ENCODE measurements around the gene DGKD. TPM values are rescaled to one million over a fixed set of nuclear protein-coding genes. Genes with fewer than 3 reads are reported as not detected.

The DGKD gene
- total and polyA plus RNA-seq, 10 of the 15 experiments (the other 5 are each of a cell fraction or from before 2014, with no cell fraction given): 2.7 to 81.9 (median 27.0) TPM

DNA sequence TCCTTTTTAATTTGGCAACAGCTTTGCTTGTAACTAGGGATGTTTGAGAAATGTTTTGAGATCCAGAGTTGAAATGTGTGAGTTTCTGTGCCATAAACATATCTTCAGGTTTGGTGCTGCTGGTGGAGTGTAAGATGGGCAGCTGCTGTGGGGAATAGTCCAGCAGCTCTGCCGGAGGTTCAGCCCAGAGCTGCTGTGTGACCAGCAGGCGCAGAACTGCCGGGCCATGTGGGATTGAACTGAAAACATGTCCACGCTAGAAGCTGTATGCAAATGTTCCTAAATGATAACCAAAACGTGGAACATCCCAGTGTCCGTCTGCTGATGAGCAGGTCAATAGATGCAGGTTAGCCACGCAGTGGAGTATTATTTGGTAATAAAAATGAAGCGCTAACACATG, 99.6 kb downstream of the DGKD start:
- DNase-seq (ENCODE audit: low read depth, low spot score) (no peak), FAIRE-seq (no peak), ATAC-seq (no peak)
- Histone ChIP-seq H3K36me3 (ENCODE audit: control insufficient read depth in 2 of 2, insufficient read depth in 2 of 2, low read length in 1 of 2) (peaks cover 26 to 37% of the 10 kb centered on the region in 2 experiments), H3K27ac (ENCODE audit: control insufficient read depth, insufficient read depth) (no peak overlapping the region), H4K20me1 (ENCODE audit: control insufficient read depth, insufficient read depth) (no peaks in the 10 kb centered on the region), H3K9ac (ENCODE audit: control insufficient read depth, insufficient read depth, low read length) (no peak overlapping the region), H2AFZ (ENCODE audit: control insufficient read depth, low read depth, low read length) (no peak overlapping the region), H3K4me2 (ENCODE audit: control insufficient read depth, insufficient read depth) (no peak overlapping the region), H3K4me3 (no peak overlapping the region), H3K9me3 (replicated peaks; ENCODE audit: control insufficient read depth, insufficient read depth, low read length) (no peaks in the 10 kb centered on the region), H3K27me3 (replicated peaks in 1 of 2; ENCODE audit: control insufficient read depth in 2 of 2, insufficient read depth in 2 of 2, low read length in 1 of 2) (no peaks in the 10 kb centered on the region), H3K79me2 (ENCODE audit: control insufficient read depth, insufficient read depth, low read length) (no peaks in the 10 kb centered on the region), H3K4me1 (ENCODE audit: control insufficient read depth, insufficient read depth, low read length) (no peaks in the 10 kb centered on the region)
- BruUV-seq (replicated peaks): no TSS peak
- WGBS (ENCODE audit: insufficient coverage, insufficient replicate concordance, low lambda C conversion rate, missing lambda C conversion rate): 99% methylated on average over 8 of the region's 8 CpGs
- CTCF ChIA-PET: interaction anchor here (1.2 kb wide), 1 partner anchor 11 kb away, joined by 4 read pairs; no protein-coding TSS in a partner anchor
- RAD21 ChIA-PET (ENCODE audit: unreplicated experiment): no interaction called here
- no peak for TF ChIP-seq RUNX3 (IDR thresholded peaks at IDR 0.05; ENCODE audit: low read length)
- 0 out of 2 replicates have a peak, but pooled peaks have one; percentile 15 for TF ChIP-seq FOXK2 (IDR thresholded peaks at IDR 0.05)
- TF ChIP-seq SREBF1 (IDR thresholded peaks at IDR 0.05; ENCODE audit: low read length): no peak
- POLR2A ChIA-PET: interaction anchor here (0.5 kb wide), 1 partner anchor 827 kb away, joined by 4 read pairs; no protein-coding TSS in a partner anchor
- SMC1A ChIA-PET (ENCODE audit: uncharacterized antibody, unreplicated experiment): interaction anchor here (0.8 kb wide), 1 partner anchor 49 kb away, joined by 3 read pairs; no protein-coding TSS in a partner anchor
- intact Hi-C loops (cut with micrococcal nuclease; ENCODE audit: unreplicated experiment): no loop called here
- in situ Hi-C loops (cut with MboI): no loop called here

GRCh38 chr2:233455006-233455405, 100.7 kb downstream of the DGKD start:
- CTCF ChIA-PET: no interaction called here
- Histone ChIP-seq H3K9ac (ENCODE audit: control insufficient read depth, insufficient read depth, low read length) (no peak overlapping the region), H3K4me1 (ENCODE audit: control insufficient read depth, insufficient read depth, low read length) (no peaks in the 10 kb centered on the region), H4K20me1 (ENCODE audit: control insufficient read depth, insufficient read depth) (no peaks in the 10 kb centered on the region), H3K36me3 (ENCODE audit: control insufficient read depth in 2 of 2, insufficient read depth in 2 of 2, low read length in 1 of 2) (peaks cover 24 to 32% of the 10 kb centered on the region in 2 experiments), H3K79me2 (ENCODE audit: control insufficient read depth, insufficient read depth, low read length) (no peaks in the 10 kb centered on the region), H3K4me2 (ENCODE audit: control insufficient read depth, insufficient read depth) (no peak overlapping the region), H3K9me3 (replicated peaks; ENCODE audit: control insufficient read depth, insufficient read depth, low read length) (no peaks in the 10 kb centered on the region), H3K4me3 (no peak overlapping the region), H3K27me3 (replicated peaks in 1 of 2; ENCODE audit: control insufficient read depth in 2 of 2, insufficient read depth in 2 of 2, low read length in 1 of 2) (no peaks in the 10 kb centered on the region), H3K27ac (ENCODE audit: control insufficient read depth, insufficient read depth) (no peak overlapping the region), H2AFZ (ENCODE audit: control insufficient read depth, low read depth, low read length) (no peak overlapping the region)
- ATAC-seq (no peak), FAIRE-seq (no peak), DNase-seq (ENCODE audit: low read depth, low spot score) (no peak)
- 100% methylated on average over 11 of the region's 11 CpGs for WGBS (ENCODE audit: insufficient coverage, insufficient replicate concordance, low lambda C conversion rate, missing lambda C conversion rate)
- no peak for TF ChIP-seq RCOR1 (conservative IDR thresholded peaks at IDR 0.05; ENCODE audit: low read depth, low read length)
- no peak for TF ChIP-seq POLR2AphosphoS2 (IDR thresholded peaks at IDR 0.05; ENCODE audit: low read depth, low read length)
- TF ChIP-seq NFYB (IDR thresholded peaks at IDR 0.05; ENCODE audit: insufficient read depth, low read depth, low read length): no peak
- TF ChIP-seq, protein P1, sequence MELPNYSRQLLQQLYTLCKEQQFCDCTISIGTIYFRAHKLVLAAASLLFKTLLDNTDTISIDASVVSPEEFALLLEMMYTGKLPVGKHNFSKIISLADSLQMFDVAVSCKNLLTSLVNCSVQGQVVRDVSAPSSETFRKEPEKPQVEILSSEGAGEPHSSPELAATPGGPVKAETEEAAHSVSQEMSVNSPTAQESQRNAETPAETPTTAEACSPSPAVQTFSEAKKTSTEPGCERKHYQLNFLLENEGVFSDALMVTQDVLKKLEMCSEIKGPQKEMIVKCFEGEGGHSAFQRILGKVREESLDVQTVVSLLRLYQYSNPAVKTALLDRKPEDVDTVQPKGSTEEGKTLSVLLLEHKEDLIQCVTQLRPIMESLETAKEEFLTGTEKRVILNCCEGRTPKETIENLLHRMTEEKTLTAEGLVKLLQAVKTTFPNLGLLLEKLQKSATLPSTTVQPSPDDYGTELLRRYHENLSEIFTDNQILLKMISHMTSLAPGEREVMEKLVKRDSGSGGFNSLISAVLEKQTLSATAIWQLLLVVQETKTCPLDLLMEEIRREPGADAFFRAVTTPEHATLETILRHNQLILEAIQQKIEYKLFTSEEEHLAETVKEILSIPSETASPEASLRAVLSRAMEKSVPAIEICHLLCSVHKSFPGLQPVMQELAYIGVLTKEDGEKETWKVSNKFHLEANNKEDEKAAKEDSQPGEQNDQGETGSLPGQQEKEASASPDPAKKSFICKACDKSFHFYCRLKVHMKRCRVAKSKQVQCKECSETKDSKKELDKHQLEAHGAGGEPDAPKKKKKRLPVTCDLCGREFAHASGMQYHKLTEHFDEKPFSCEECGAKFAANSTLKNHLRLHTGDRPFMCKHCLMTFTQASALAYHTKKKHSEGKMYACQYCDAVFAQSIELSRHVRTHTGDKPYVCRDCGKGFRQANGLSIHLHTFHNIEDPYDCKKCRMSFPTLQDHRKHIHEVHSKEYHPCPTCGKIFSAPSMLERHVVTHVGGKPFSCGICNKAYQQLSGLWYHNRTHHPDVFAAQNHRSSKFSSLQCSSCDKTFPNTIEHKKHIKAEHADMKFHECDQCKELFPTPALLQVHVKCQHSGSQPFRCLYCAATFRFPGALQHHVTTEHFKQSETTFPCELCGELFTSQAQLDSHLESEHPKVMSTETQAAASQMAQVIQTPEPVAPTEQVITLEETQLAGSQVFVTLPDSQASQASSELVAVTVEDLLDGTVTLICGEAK (IDR thresholded peaks at IDR 0.05; ENCODE audit: borderline replicate concordance): no peak
- TF ChIP-seq ZNF207 (IDR thresholded peaks at IDR 0.05; ENCODE audit: borderline replicate concordance): no peak
- POLR2A ChIA-PET: no interaction called here
- in situ Hi-C loops (cut with MboI) (no loop called here), intact Hi-C loops (cut with micrococcal nuclease; ENCODE audit: unreplicated experiment) (no loop called here)
- RAD21 ChIA-PET (ENCODE audit: unreplicated experiment): no interaction called here
- SMC1A ChIA-PET (ENCODE audit: uncharacterized antibody, unreplicated experiment): no interaction called here
- no TSS peak for BruUV-seq (replicated peaks)
